ENCODE measurements around the gene ATP1B1.

The ATP1B1 gene

GRCh38 chr1:169070547-169070946 is 35.9 kb upstream of the ATP1B1 start:
- in situ Hi-C loops (cut with MboI; ENCODE audit: low sequenced_read_pairs, unreplicated experiment), result no loop called here
- DNase-seq (ENCODE audit: low spot score), result no peak
- no peak for TF ChIP-seq CTCF (IDR thresholded peaks at IDR 0.05; ENCODE audit: borderline replicate concordance, control extremely low read depth, extremely low read depth, insufficient read depth, missing control alignments)

GRCh38 chr1:169070958-169071357 is 35.5 kb upstream of the ATP1B1 start:
- in situ Hi-C loops (cut with MboI; ENCODE audit: low sequenced_read_pairs, unreplicated experiment), result no loop called here
- no peak for DNase-seq (ENCODE audit: low spot score)
- no peak for TF ChIP-seq CTCF (IDR thresholded peaks at IDR 0.05; ENCODE audit: borderline replicate concordance, control extremely low read depth, extremely low read depth, insufficient read depth, missing control alignments)

GRCh38 chr1:169072945-169073725 is 33.4 kb upstream of the ATP1B1 start:
- DNase-seq (ENCODE audit: low spot score), result no peak
- in situ Hi-C loops (cut with MboI; ENCODE audit: low sequenced_read_pairs, unreplicated experiment), result no loop called here
- TF ChIP-seq CTCF (IDR thresholded peaks at IDR 0.05; ENCODE audit: borderline replicate concordance, control extremely low read depth, extremely low read depth, insufficient read depth, missing control alignments), result no peak

GRCh38 chr1:169078163-169078883 is 28.2 kb upstream of the ATP1B1 start:
- in situ Hi-C loops (cut with MboI; ENCODE audit: low sequenced_read_pairs, unreplicated experiment), result no loop called here
- DNase-seq (ENCODE audit: low spot score), result no peak

GRCh38 chr1:169081503-169082123 is 24.9 kb upstream of the ATP1B1 start:
- in situ Hi-C loops (cut with MboI; ENCODE audit: low sequenced_read_pairs, unreplicated experiment), result no loop called here
- DNase-seq (ENCODE audit: low spot score), result no peak
- TF ChIP-seq CTCF (IDR thresholded peaks at IDR 0.05; ENCODE audit: borderline replicate concordance, control extremely low read depth, extremely low read depth, insufficient read depth, missing control alignments), result no peak

More at GRCh38 chr1:169078163-169078883, 28.2 kb upstream of the ATP1B1 start:
- TF ChIP-seq CTCF (IDR thresholded peaks at IDR 0.05; ENCODE audit: borderline replicate concordance, control extremely low read depth, extremely low read depth, insufficient read depth, missing control alignments), result no peak

- no peak for TF ChIP-seq CTCF (IDR thresholded peaks at IDR 0.05; ENCODE audit: borderline replicate concordance, control extremely low read depth, extremely low read depth, insufficient read depth, missing control alignments)
- no peak for DNase-seq (ENCODE audit: low spot score)
- in situ Hi-C loops (cut with MboI; ENCODE audit: low sequenced_read_pairs, unreplicated experiment), result no loop called here
These were observed 20.6 kb upstream of the ATP1B1 start for GRCh38 chr1:169085911-169086310.

Data from GM13976 (cell line).